K562 (cell line): Measurements from ENCODE around the gene CCDC9B. TPM values are rescaled to one million over a fixed set of nuclear protein-coding genes. Genes with fewer than 3 reads are reported as not detected.
A peak's percentile ranks its signal among the peaks of the same experiment; 100 is the strongest.

Source experiments
- BMI1 ChIP-seq: fragments of 150-350 bp; IDR thresholded peaks from 2 replicates; pipeline ENCODE4 v1.6.1; 2014; ENCODE audit warnings: low read length
- ETS2 ChIP-seq: IDR thresholded peaks from 2 replicates; pipeline ENCODE4 v1.6.1; 2016; ENCODE audit warnings: borderline replicate concordance, missing genetic modification characterization, mild to moderate bottlenecking, moderate library complexity, missing compliant biosample characterization; ENCODE audit not compliant: poor library complexity, severe bottlenecking
- GATAD2B ChIP-seq: fragments of 450-650 bp; IDR thresholded peaks from 2 replicates; pipeline ENCODE4 v1.6.1; 2017; ENCODE audit warnings: mild to moderate bottlenecking, borderline replicate concordance
- NELFE ChIP-seq: IDR thresholded peaks from 2 replicates; pipeline ENCODE4 v1.6.1; 2011; ENCODE audit warnings: mild to moderate bottlenecking; ENCODE audit not compliant: insufficient read depth, insufficient read length
- NFE2L1 ChIP-seq: fragments of 450-650 bp; IDR thresholded peaks from 2 replicates; pipeline ENCODE4 v1.6.1; 2016; ENCODE audit warnings: missing genetic modification characterization, low read depth, mild to moderate bottlenecking, missing compliant biosample characterization, moderate library complexity, borderline replicate concordance
- NFIC ChIP-seq: fragments of 450-650 bp; IDR thresholded peaks from 2 replicates; pipeline ENCODE4 v1.6.1; 2017; ENCODE audit warnings: mild to moderate bottlenecking, inconsistent platforms
- POLR2A ChIP-seq: fragments of 450-650 bp; conservative IDR thresholded peaks from 2 replicates; pipeline ENCODE4 v1.6.1; 2016
- POLR2AphosphoS2 ChIP-seq: IDR thresholded peaks from 2 replicates; pipeline ENCODE4 v1.6.1; 2012; ENCODE audit warnings: low read length, improper control_type of control experiment
- RAD21 ChIP-seq, 2 experiments: fragments of 250-450 bp in 1 of 2; fragments of 450-650 bp in 1 of 2; sonication (Bioruptor Pico) in 1 of 2; formaldehyde crosslinking in 1 of 2; IDR thresholded peaks in 1 of 2; conservative IDR thresholded peaks in 1 of 2; 2 replicates each; pipeline versions ENCODE4 v1.4.0 to v1.8.0; 2020 to 2022; ENCODE audit warnings: mild to moderate bottlenecking in 2 of 2, moderate library complexity in 1 of 2
- RB1 ChIP-seq: fragments of 450-650 bp; IDR thresholded peaks from 2 replicates; pipeline ENCODE4 v1.6.1; 2017; ENCODE audit warnings: low read depth, mild to moderate bottlenecking
- SMARCA5 ChIP-seq: fragments of 450-650 bp; IDR thresholded peaks from 2 replicates; pipeline ENCODE4 v1.6.1; 2016
- SMARCB1 ChIP-seq: IDR thresholded peaks from 2 replicates; pipeline ENCODE4 v1.6.1; 2011; ENCODE audit warnings: improper control_type of control experiment, low read depth; ENCODE audit not compliant: insufficient read length
- TEAD2 ChIP-seq: fragments of 450-650 bp; IDR thresholded peaks from 2 replicates; pipeline ENCODE4 v1.6.1; 2016; ENCODE audit warnings: missing genetic modification characterization, control low read depth, missing compliant biosample characterization
- ZNF174 ChIP-seq: fragments of 250-450 bp; sonication (Bioruptor Pico); IDR thresholded peaks from 2 replicates; pipeline ENCODE4 v1.4.0; 2020; ENCODE audit warnings: mild to moderate bottlenecking
- ZNF239 ChIP-seq: fragments of 250-450 bp; sonication (Bioruptor Pico); IDR thresholded peaks from 2 replicates; pipeline ENCODE4 v1.4.0; 2020; ENCODE audit warnings: mild to moderate bottlenecking
- ZNF41 ChIP-seq: fragments of 250-450 bp; sonication (Bioruptor Pico); conservative IDR thresholded peaks from 2 replicates; pipeline ENCODE4 v1.4.0; 2020; ENCODE audit warnings: mild to moderate bottlenecking
- ZNF699 ChIP-seq: fragments of 250-450 bp; sonication (Bioruptor Pico); IDR thresholded peaks from 2 replicates; pipeline ENCODE4 v1.8.0; 2021; ENCODE audit warnings: mild to moderate bottlenecking, moderate library complexity; ENCODE audit not compliant: insufficient replicate concordance
- polyA plus RNA-seq, 8 experiments: library from polyadenylated mRNA; depleted of rRNA in 4 of 8; stranded (reverse) in 5 of 8; unstranded in 3 of 8; fragments of >200 nt; fragmentation: Nextera tagmentation in 2 of 8; fragmentation: Illumina TruSeq in 1 of 8; extraction: Ambion mirVana in 2 of 8; extraction: Trizol in 1 of 8; gene quantifications; 2 replicates each; pipeline versions ENCODE4 v1.2.1 to v1.2.3, GENCODE V29; 2011 to 2014; ENCODE audit warnings: inconsistent platforms in 1 of 8, missing spikeins in 1 of 8
- total RNA-seq, 7 experiments: library from RNA; depleted of rRNA in 6 of 7; stranded (reverse); fragments of >200 nt in 6 of 7; fragmentation: Illumina TruSeq in 2 of 7; extraction: Trizol in 2 of 7; gene quantifications; 2 replicates each; pipeline versions ENCODE4 v1.2.1 to v1.2.3, GENCODE V29; 2011 to 2021; ENCODE audit warnings: low replicate concordance in 1 of 7
- TF ChIP-seq, protein P1 (sequence below): sonication (generic); formaldehyde crosslinking; IDR thresholded peaks from 2 replicates; pipeline ENCODE4 v1.8.1; 2022; ENCODE audit warnings: missing genetic modification reagents
- TF ChIP-seq, protein P2 (sequence below): sonication (generic); formaldehyde crosslinking; IDR thresholded peaks from 2 replicates; pipeline ENCODE4 v1.8.1; 2023; ENCODE audit warnings: mild to moderate bottlenecking, missing genetic modification reagents
- TF ChIP-seq, protein P3 (sequence below), 2 experiments: fragments of 450-650 bp; IDR thresholded peaks; 2 replicates each; pipeline ENCODE4 v1.6.1; 2018; ENCODE audit warnings: mild to moderate bottlenecking in 2 of 2, low read depth in 1 of 2; ENCODE audit not compliant: partially characterized antibody in 2 of 2

CCDC9B gene
- total and polyA plus RNA-seq, 9 of the 15 experiments (the other 6 are each of a cell fraction or from before 2014, with no cell fraction given): 0.01 to 0.47 (median 0.15) TPM; not detected in 1

DNA sequence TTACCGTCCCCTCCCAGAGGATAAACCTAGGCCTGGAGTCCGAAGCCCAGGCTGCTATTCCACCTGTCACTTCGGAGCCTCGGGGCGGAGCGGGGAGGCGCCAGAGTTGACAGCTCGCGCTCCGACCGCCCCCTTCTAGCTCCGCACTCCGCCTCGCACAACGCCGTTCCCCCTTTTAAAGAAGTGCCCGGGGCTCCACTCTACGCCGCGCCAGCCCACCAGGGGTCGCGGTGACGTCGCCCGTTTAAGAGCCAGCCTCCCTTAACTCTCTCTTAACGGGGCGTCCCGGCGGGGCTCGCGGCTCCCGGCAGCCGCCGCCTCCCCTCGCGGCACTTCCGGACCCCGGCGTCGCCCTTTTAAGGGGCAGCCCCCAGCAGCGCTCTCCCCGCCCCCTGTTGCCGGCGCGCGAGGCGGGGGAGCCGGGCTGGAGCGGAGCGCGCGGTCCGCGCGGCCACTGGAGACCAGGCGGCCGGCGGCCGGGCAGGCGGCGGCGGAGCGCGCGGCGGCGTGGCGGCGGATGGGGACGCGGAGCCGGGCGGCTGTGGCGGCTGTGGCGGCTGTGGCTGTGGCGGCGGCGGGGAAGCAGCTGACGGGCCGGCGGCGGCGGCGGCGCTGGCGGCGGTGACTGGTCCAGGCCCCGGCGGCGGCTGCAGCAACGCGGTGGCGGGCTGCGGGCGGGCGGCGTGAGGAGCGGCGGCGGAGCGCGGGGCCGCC is 17.3 kb downstream of the CCDC9B start, which contains the start of gene INAFM2 (continued):
- TF ChIP-seq TEAD2 (tag) (no peak), SMARCB1 (no peak), NFIC (no peak), GATAD2B (peak; percentile 48; the same call in 1 of the 2 replicates), BMI1 (no peak), ZNF699 (CRISPR knock-in tag) (no peak), POLR2AphosphoS2 (no peak), RB1 (peak; percentile 78), ETS2 (tag) (no peak), NELFE (no peak), RAD21 (CRISPR knock-in tag; conservative IDR thresholded peaks at IDR 0.05 in 1 of 2, IDR thresholded peaks at IDR 0.05 in 1 of 2) (peak; percentile 34 to 47; a peak in 3 of 4 replicates), NFE2L1 (tag) (no peak), POLR2A (no peak), ZNF239 (CRISPR knock-in tag) (no peak), ZNF41 (CRISPR knock-in tag) (no peak), SMARCA5 (no peak), ZNF174 (CRISPR knock-in tag) (no peak)
- TF ChIP-seq, protein P1, sequence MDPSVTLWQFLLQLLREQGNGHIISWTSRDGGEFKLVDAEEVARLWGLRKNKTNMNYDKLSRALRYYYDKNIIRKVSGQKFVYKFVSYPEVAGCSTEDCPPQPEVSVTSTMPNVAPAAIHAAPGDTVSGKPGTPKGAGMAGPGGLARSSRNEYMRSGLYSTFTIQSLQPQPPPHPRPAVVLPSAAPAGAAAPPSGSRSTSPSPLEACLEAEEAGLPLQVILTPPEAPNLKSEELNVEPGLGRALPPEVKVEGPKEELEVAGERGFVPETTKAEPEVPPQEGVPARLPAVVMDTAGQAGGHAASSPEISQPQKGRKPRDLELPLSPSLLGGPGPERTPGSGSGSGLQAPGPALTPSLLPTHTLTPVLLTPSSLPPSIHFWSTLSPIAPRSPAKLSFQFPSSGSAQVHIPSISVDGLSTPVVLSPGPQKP (CRISPR knock-in tag): no peak
- TF ChIP-seq, protein P2, sequence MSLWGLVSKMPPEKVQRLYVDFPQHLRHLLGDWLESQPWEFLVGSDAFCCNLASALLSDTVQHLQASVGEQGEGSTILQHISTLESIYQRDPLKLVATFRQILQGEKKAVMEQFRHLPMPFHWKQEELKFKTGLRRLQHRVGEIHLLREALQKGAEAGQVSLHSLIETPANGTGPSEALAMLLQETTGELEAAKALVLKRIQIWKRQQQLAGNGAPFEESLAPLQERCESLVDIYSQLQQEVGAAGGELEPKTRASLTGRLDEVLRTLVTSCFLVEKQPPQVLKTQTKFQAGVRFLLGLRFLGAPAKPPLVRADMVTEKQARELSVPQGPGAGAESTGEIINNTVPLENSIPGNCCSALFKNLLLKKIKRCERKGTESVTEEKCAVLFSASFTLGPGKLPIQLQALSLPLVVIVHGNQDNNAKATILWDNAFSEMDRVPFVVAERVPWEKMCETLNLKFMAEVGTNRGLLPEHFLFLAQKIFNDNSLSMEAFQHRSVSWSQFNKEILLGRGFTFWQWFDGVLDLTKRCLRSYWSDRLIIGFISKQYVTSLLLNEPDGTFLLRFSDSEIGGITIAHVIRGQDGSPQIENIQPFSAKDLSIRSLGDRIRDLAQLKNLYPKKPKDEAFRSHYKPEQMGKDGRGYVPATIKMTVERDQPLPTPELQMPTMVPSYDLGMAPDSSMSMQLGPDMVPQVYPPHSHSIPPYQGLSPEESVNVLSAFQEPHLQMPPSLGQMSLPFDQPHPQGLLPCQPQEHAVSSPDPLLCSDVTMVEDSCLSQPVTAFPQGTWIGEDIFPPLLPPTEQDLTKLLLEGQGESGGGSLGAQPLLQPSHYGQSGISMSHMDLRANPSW (CRISPR knock-in tag): no peak
- TF ChIP-seq, protein P3, sequence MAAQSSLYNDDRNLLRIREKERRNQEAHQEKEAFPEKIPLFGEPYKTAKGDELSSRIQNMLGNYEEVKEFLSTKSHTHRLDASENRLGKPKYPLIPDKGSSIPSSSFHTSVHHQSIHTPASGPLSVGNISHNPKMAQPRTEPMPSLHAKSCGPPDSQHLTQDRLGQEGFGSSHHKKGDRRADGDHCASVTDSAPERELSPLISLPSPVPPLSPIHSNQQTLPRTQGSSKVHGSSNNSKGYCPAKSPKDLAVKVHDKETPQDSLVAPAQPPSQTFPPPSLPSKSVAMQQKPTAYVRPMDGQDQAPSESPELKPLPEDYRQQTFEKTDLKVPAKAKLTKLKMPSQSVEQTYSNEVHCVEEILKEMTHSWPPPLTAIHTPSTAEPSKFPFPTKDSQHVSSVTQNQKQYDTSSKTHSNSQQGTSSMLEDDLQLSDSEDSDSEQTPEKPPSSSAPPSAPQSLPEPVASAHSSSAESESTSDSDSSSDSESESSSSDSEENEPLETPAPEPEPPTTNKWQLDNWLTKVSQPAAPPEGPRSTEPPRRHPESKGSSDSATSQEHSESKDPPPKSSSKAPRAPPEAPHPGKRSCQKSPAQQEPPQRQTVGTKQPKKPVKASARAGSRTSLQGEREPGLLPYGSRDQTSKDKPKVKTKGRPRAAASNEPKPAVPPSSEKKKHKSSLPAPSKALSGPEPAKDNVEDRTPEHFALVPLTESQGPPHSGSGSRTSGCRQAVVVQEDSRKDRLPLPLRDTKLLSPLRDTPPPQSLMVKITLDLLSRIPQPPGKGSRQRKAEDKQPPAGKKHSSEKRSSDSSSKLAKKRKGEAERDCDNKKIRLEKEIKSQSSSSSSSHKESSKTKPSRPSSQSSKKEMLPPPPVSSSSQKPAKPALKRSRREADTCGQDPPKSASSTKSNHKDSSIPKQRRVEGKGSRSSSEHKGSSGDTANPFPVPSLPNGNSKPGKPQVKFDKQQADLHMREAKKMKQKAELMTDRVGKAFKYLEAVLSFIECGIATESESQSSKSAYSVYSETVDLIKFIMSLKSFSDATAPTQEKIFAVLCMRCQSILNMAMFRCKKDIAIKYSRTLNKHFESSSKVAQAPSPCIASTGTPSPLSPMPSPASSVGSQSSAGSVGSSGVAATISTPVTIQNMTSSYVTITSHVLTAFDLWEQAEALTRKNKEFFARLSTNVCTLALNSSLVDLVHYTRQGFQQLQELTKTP (IDR thresholded peaks at IDR 0.05; ENCODE audit: low read depth in 1 of 2, partially characterized antibody in 2 of 2): no peak
